ENCODE data around the gene F2RL3. TPM values are rescaled to one million over a fixed set of nuclear protein-coding genes. Genes with fewer than 3 reads are reported as not detected.
A peak's percentile ranks its signal among the peaks of the same experiment; 100 is the strongest.

The F2RL3 gene
- polyA plus RNA-seq, 1 donor (not counting 4 experiments of a cell fraction or from before 2014, with no cell fraction given): not detected

GRCh38 chr19:16897029-16897855 lies 8.4 kb downstream of the F2RL3 start:
- H3K9ac ChIP-seq (ENCODE audit: control insufficient read depth, extremely low read depth, insufficient read depth, low read length): peak overlapping the region; percentile 54
- no peaks in the 10 kb centered on the region for H3K4me1 ChIP-seq (ENCODE audit: control insufficient read depth, extremely low read depth, insufficient read depth, low read length)
- no peak for FAIRE-seq
- no peaks in the 10 kb centered on the region for H3K9me3 ChIP-seq (ENCODE audit: control insufficient read depth, low read depth, low read length)
- no peaks in the 10 kb centered on the region for H3K36me3 ChIP-seq (ENCODE audit: control insufficient read depth in 2 of 2, extremely low read depth in 1 of 2, insufficient read depth in 2 of 2, low read length in 2 of 2)
- dilution Hi-C loops (cut with MboI; ENCODE audit: extremely low pct_ligation_motif_present, low sequenced_read_pairs): no loop called here
- H3K4me3 ChIP-seq (ENCODE audit: control insufficient read depth in 2 of 3, extremely low read depth in 1 of 3, insufficient read depth in 2 of 3, low read depth in 1 of 3, low read length in 3 of 3): peak overlapping the region; percentile 59 to 67 (median 61)
- no peaks in the 10 kb centered on the region for H3K79me2 ChIP-seq (ENCODE audit: control insufficient read depth, insufficient read depth, low read length)
- H4K20me1 ChIP-seq (ENCODE audit: control insufficient read depth, extremely low read depth, insufficient read depth, low read length): no peaks in the 10 kb centered on the region
- H3K27me3 ChIP-seq (ENCODE audit: control insufficient read depth, extremely low read depth, insufficient read depth, low read length): no peaks in the 10 kb centered on the region
- peak; percentile 78 for DNase-seq (ENCODE audit: low read depth, low spot score)
- no peaks in the 10 kb centered on the region for H3K9me1 ChIP-seq (ENCODE audit: control insufficient read depth, extremely low read depth, insufficient read depth, low read length)
- H3K27ac ChIP-seq (ENCODE audit: control insufficient read depth, insufficient read depth, low read length): no peak overlapping the region
- peak overlapping the region; percentile 85 for H2AFZ ChIP-seq (ENCODE audit: control insufficient read depth, low read length)
- peak overlapping the region; percentile 69 for H3K4me2 ChIP-seq (ENCODE audit: control insufficient read depth, extremely low read depth, insufficient read depth, low read depth, low read length)
- TF ChIP-seq CTCF (optimal IDR thresholded peaks at IDR 0.05 in 1 of 3, IDR thresholded peaks at IDR 0.05 in 1 of 3, conservative IDR thresholded peaks at IDR 0.05 in 1 of 3; ENCODE audit: extremely low read depth in 1 of 3, insufficient read depth in 2 of 3, low read length in 3 of 3) (no peak), EZH2 (IDR thresholded peaks at IDR 0.05; ENCODE audit: low read length) (no peak)

DNA sequence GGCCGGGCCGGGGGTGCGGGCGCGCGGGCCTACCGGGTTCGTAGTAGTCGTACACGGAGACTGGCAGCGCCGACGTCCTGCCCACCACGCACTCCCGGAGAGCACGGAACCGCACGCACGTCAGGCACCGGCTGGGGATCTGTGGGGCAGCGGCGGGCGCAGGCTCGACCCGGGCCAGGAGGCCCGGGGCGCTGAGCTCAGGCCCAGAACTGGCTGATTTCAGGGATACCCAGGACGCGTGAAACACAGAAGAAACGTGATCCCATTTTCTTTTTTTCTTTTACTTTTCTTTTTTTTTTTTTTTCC lies 9.0 kb downstream of the F2RL3 start:
- H2AFZ ChIP-seq (ENCODE audit: control insufficient read depth, low read length): peak overlapping the region; percentile 65
- DNase-seq (ENCODE audit: low read depth, low spot score): no peak
- no peak overlapping the region for H3K27ac ChIP-seq (ENCODE audit: control insufficient read depth, insufficient read depth, low read length)
- no peaks in the 10 kb centered on the region for H3K36me3 ChIP-seq (ENCODE audit: control insufficient read depth in 2 of 2, extremely low read depth in 1 of 2, insufficient read depth in 2 of 2, low read length in 2 of 2)
- H3K4me1 ChIP-seq (ENCODE audit: control insufficient read depth, extremely low read depth, insufficient read depth, low read length): no peaks in the 10 kb centered on the region
- no peaks in the 10 kb centered on the region for H3K9me3 ChIP-seq (ENCODE audit: control insufficient read depth, low read depth, low read length)
- no peak for FAIRE-seq
- no peaks in the 10 kb centered on the region for H3K27me3 ChIP-seq (ENCODE audit: control insufficient read depth, extremely low read depth, insufficient read depth, low read length)
- peak overlapping the region; percentile 69 for H3K4me2 ChIP-seq (ENCODE audit: control insufficient read depth, extremely low read depth, insufficient read depth, low read depth, low read length)
- peak overlapping the region; percentile 59 to 67 (median 61) for H3K4me3 ChIP-seq (ENCODE audit: control insufficient read depth in 2 of 3, extremely low read depth in 1 of 3, insufficient read depth in 2 of 3, low read depth in 1 of 3, low read length in 3 of 3)
- H3K9me1 ChIP-seq (ENCODE audit: control insufficient read depth, extremely low read depth, insufficient read depth, low read length): no peaks in the 10 kb centered on the region
- dilution Hi-C loops (cut with MboI; ENCODE audit: extremely low pct_ligation_motif_present, low sequenced_read_pairs): no loop called here
- H3K79me2 ChIP-seq (ENCODE audit: control insufficient read depth, insufficient read depth, low read length): no peaks in the 10 kb centered on the region
- peak overlapping the region; percentile 54 for H3K9ac ChIP-seq (ENCODE audit: control insufficient read depth, extremely low read depth, insufficient read depth, low read length)
- no peak for TF ChIP-seq EZH2 (IDR thresholded peaks at IDR 0.05; ENCODE audit: low read length)
- no peak for TF ChIP-seq CTCF (optimal IDR thresholded peaks at IDR 0.05 in 1 of 3, IDR thresholded peaks at IDR 0.05 in 1 of 3, conservative IDR thresholded peaks at IDR 0.05 in 1 of 3; ENCODE audit: extremely low read depth in 1 of 3, insufficient read depth in 2 of 3, low read length in 3 of 3)
- H4K20me1 ChIP-seq (ENCODE audit: control insufficient read depth, extremely low read depth, insufficient read depth, low read length): no peaks in the 10 kb centered on the region

Measured in keratinocyte (primary cell).